Articular chondrocyte of knee joint (primary cell): Measurements from ENCODE around the gene ACADM. TPM values are rescaled to one million over a fixed set of nuclear protein-coding genes. Genes with fewer than 3 reads are reported as not detected.

Source experiments
- small RNA-seq: library from RNA; depleted of rRNA; stranded (forward); fragments of <200 nt; gene quantifications from one replicate; pipeline ENCODE3, GENCODE V24; 2012
- total RNA-seq: library from RNA; depleted of rRNA; stranded (reverse); fragments of >200 nt; gene quantifications from 2 replicates; pipeline ENCODE4 v1.2.3, GENCODE V29; 2012

The ACADM gene
- 45.0 and 55.7 TPM in 2 replicates for total RNA-seq

GRCh38 chr1:75724472-75725022 lies at the start of gene ACADM:
Gene ACADM, plus strand, starts transcription at chr1:75724709. Its CDS starts 79 bp downstream, at chr1:75724788.

GRCh38 chr1:75785983-75786853 lies 61.7 kb downstream of the ACADM start, which contains the start of gene RABGGTB:
Gene RABGGTB, plus strand, starts transcription at chr1:75786256. Its CDS starts 16 bp downstream, at chr1:75786272.

GRCh38 chr1:75796376-75797272 lies 72.1 kb downstream of the ACADM start, which contains the start of gene MSH4:
Gene MSH4, plus strand, starts transcription at chr1:75796882. Its CDS starts 104 bp downstream, at chr1:75796986.

Small RNA genes within 50 kb of the gene (small RNA-seq; reads per million reads assigned to genes)
- gene SNORD45A, result not detected
- not detected for gene SNORD45B
- gene SNORD45C, result not detected

Other genes with a start within 250 kb of the ACADM start
- 0.39 and 0.43 TPM in 2 replicates for gene SLC44A5, start 113.6 kb upstream of the ACADM start, total RNA-seq
- gene RABGGTB, start 61.5 kb downstream of the ACADM start, total RNA-seq, result 98.1 and 111 TPM in 2 replicates
- gene MSH4, start 72.2 kb downstream of the ACADM start, total RNA-seq, result 0.13 and 4.3 TPM in 2 replicates
- gene ASB17, start 207.7 kb downstream of the ACADM start, total RNA-seq, result not detected in 2 replicates